Right cardiac atrium (tissue), 5 donors: Measurements from ENCODE around the gene BCO2. TPM values are rescaled to one million over a fixed set of nuclear protein-coding genes. Genes with fewer than 3 reads are reported as not detected.
"Not testable (repeated sequence)": the region's sequence is repeated elsewhere in the genome, so short reads cannot be mapped to it uniquely, and the experiment has no call there.

Experiments used
- ATAC-seq, 2 donors: fragments of 200-7000 bp; cut with Tn5 transposase; one replicate each; pipeline versions ENCODE4 v1.8.0 to v1.9.1; 2020; ENCODE audit warnings: moderate library complexity in 2 of 2, mild to moderate bottlenecking in 1 of 2
- DNase-seq, 3 donors: peaks; one replicate each; pipeline ENCODE4 v3.0.0-alpha.2; 2020
- H3K27ac ChIP-seq: one replicate; pipeline ENCODE4 v1.5.1; 2013; ENCODE audit warnings: mild to moderate bottlenecking, low read length, control low read depth, moderate library complexity
- H3K27me3 ChIP-seq: one replicate; pipeline ENCODE4 v1.6.1; 2013; ENCODE audit not compliant: control insufficient read depth, insufficient read depth
- H3K4me1 ChIP-seq: one replicate; pipeline ENCODE4 v1.6.1; 2013; ENCODE audit warnings: low read length; ENCODE audit not compliant: control insufficient read depth, insufficient read depth
- H3K4me3 ChIP-seq: one replicate; pipeline ENCODE4 v1.5.1; 2013; ENCODE audit warnings: low read length, control low read depth
- H3K9me3 ChIP-seq: one replicate; pipeline ENCODE4 v1.6.1; 2013; ENCODE audit warnings: low read length; ENCODE audit not compliant: control insufficient read depth
- WGBS: extraction: QIAGEN DNeasy Blood & Tissue Kit; methylation state at CpG from one replicate; pipeline ENCODE4 v1.1.7; 2013; 5-methylcytosine and 5-hydroxymethylcytosine counted together
- intact Hi-C, 4 donors: fragments of 100-400 bp; cut with DNase I; formaldehyde crosslinking; loops; one replicate each; pipeline versions ENCODE4 v1.11.0 to v1.14.0; 2022 to 2023
- polyA plus RNA-seq: library from polyadenylated mRNA; stranded (reverse); fragments of 200-250 nt; gene quantifications from one replicate; pipeline ENCODE4 v1.2.3, GENCODE V29; 2013
- total RNA-seq, 4 donors: library from RNA; stranded (reverse); fragmentation: NEBNext Ultra II Directional; extraction: Animal tissue kit (Norgen Biotek cat#: 25700); gene quantifications; one replicate each; pipeline ENCODE4 v1.2.1, GENCODE V29; 2021
- donor health status: healthy with polysubstance abuse.
- donor health status: DM: no; HTN: yes; CAD: no.
- donor health status: DM: no; HTN: no; CAD: no.
- donor health status: DM: no; HTN: yes; CAD: no; lungs with severe emphysema.
- donor health status: DM: yes; HTN: yes; CAD: no.

BCO2 gene
- total and polyA plus RNA-seq, 5 donors, result 70.8 to 147 (median 85.6) TPM

DNA sequence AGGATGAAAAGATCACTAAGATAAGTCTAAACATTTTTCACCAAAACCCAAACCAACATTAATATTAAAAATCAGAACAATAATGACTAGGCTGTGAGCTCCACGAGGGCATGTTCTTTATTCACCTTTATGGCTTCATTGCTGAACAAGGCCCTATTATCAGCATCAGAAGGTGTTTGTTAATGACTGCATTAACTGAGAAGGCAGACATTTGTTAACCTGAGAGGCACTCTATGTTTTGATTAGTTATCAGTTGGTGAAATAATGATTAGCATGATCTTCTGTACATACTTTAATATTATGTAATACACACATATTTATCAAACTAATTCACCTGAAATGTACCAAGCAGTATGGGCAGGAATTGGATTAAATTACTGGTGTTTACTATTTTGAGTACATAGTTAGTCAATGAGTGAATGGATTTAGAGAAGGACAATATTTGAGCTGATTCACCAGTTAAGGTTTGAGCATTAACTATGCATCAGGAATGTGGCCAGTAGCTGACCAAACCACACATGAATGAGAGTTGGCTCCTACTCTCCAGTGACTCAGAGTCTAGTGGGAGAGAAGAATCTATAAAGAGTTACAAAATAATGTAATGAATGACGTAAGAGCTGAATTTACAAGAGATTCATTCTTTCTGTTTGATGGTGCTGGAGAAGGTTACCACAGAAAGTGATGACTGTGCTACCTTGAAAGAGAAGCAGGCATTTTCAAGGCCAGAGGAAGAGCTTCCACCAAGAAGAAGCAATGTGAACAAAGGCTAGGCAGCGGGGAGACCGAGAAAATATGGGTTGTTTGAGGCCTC, 18.2 kb upstream of the BCO2 start:
- Histone ChIP-seq H3K27me3 (no peaks in the 10 kb centered on the region), H3K4me1 (peaks cover 2% of the 10 kb centered on the region), H3K9me3 (no peaks in the 10 kb centered on the region), H3K4me3 (no peak overlapping the region), H3K27ac (no peak overlapping the region)
- WGBS, result 80% methylated on average over 4 of the region's 4 CpGs
- ATAC-seq, result peak; percentile 70 to 83
- no peak for DNase-seq
- intact Hi-C loops, result no loop called here

DNA sequence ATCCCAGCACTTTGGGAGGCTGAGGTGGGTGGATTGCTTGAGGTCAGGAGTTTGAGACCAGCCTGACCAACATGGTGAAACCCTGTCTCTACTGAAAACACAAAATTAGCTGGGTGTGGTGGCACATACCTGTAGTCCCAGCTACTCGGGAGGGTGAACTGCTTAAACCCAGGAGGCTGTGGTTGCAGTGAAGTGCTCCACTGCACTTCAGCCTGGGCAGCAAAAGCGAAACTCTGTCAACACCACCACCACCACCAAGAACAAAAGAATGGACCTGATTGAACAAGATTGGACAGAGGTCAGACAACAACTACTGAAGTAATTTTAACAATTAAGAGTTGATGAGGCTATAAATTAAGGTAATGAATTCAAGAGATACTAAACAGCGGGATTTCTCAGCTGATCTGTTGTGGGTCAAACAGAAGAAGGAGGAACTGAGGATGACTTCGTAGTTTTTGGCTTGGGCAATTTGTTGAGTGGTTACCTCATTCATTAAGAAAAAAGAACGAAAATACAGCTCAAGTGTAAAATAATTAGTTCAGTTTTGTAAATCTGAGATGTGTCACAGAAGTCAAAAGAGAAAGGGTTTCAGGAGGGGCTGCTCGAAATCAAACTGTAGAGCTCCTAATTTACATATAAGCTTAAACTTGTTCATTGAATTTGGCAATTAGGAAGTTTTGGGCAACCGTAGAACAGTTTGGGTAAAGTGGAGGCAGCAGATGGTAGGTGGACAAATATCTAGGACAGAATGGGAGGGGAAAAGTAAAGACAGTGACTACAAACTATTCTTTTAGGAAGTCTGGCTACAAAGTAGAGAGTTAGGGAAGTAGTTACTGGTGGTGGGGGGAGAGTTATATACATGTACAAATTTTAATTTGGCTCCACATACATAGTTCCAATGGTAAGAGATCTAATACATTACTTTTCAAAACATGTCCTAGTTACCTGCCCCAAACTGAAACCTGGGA, 15.9 kb upstream of the BCO2 start:
- no peak overlapping the region for H3K4me3 ChIP-seq
- no peaks in the 10 kb centered on the region for H3K27me3 ChIP-seq
- peaks cover 2% of the 10 kb centered on the region for H3K4me1 ChIP-seq
- no peak overlapping the region for H3K27ac ChIP-seq
- no peak for DNase-seq
- WGBS, result 79% methylated on average over 7 of the region's 7 CpGs
- ATAC-seq, result no peak
- no peaks in the 10 kb centered on the region for H3K9me3 ChIP-seq
- intact Hi-C loops, result no loop called here

- Histone ChIP-seq H3K4me1 (peaks cover 2% of the 10 kb centered on the region), H3K27ac (no peak overlapping the region), H3K4me3 (no peak overlapping the region), H3K9me3 (no peaks in the 10 kb centered on the region), H3K27me3 (no peaks in the 10 kb centered on the region)
- ATAC-seq (no peak), DNase-seq (no peak)
- intact Hi-C loops, result no loop called here
- 47% methylated on average over 2 of the region's 2 CpGs for WGBS
These were observed 15.0 kb upstream of the BCO2 start for GRCh38 chr11:112160091-112160848.

- Histone ChIP-seq H3K4me1 (peaks cover 2% of the 10 kb centered on the region), H3K4me3 (no peak overlapping the region), H3K9me3 (no peaks in the 10 kb centered on the region), H3K27me3 (no peaks in the 10 kb centered on the region), H3K27ac (no peak overlapping the region)
- DNase-seq (no peak), ATAC-seq (no peak)
- 66% methylated on average over 1 of the region's 1 CpG for WGBS
- intact Hi-C loops, result no loop called here
These were observed 14.3 kb upstream of the BCO2 start for GRCh38 chr11:112161012-112161411.

GRCh38 chr11:112162200-112162599, 13.1 kb upstream of the BCO2 start:
- H3K4me1 ChIP-seq, H3K4me3 ChIP-seq, H3K9me3 ChIP-seq, intact Hi-C loops, ATAC-seq, H3K27me3 ChIP-seq, H3K27ac ChIP-seq, DNase-seq: not testable (repeated sequence)
- 97% methylated on average over 1 of the region's 1 CpG for WGBS

DNA sequence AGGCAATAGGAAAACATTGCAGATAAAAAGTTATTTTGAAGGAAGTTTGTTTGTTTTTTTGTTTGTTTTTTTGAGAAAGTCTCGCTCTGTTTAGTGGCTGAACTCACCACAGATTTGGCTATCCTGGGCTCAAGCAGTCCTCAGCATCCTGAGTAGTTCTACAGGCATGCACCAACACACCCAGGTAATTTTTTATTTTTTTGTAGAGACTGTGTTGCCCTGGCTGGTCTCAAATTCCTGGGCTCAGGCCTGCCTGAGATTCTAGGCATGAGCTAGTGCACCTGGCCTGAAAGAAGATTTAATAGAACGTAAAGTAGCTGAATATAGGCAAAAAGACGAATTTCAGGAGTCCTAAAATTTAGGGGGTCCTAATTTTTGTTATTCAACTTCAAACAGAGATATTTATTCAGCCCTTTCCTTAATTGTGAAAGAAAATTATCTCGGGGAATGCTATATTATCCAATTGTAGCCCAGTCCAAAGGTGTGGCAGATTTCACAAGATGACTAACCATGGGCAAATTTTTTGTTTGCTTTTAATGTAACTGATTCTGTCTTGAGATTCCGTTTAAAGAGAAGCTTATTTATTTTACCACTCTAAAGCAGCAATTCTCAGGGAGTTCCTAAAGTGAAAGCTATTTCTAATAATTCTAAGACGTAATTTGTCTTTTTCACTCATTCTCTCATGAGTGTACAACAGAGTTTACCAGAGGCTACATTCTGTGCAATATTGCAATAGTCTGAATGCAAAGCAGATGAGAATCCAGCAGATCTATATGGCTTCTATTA, 12.4 kb upstream of the BCO2 start:
- WGBS, result 86% methylated on average over 6 of the region's 6 CpGs
- Histone ChIP-seq H3K9me3 (no peaks in the 10 kb centered on the region), H3K4me1 (no peaks in the 10 kb centered on the region), H3K27ac (no peak overlapping the region), H3K27me3 (no peaks in the 10 kb centered on the region), H3K4me3 (no peak overlapping the region)
- ATAC-seq, result no peak
- no peak for DNase-seq
- intact Hi-C loops, result no loop called here

DNA sequence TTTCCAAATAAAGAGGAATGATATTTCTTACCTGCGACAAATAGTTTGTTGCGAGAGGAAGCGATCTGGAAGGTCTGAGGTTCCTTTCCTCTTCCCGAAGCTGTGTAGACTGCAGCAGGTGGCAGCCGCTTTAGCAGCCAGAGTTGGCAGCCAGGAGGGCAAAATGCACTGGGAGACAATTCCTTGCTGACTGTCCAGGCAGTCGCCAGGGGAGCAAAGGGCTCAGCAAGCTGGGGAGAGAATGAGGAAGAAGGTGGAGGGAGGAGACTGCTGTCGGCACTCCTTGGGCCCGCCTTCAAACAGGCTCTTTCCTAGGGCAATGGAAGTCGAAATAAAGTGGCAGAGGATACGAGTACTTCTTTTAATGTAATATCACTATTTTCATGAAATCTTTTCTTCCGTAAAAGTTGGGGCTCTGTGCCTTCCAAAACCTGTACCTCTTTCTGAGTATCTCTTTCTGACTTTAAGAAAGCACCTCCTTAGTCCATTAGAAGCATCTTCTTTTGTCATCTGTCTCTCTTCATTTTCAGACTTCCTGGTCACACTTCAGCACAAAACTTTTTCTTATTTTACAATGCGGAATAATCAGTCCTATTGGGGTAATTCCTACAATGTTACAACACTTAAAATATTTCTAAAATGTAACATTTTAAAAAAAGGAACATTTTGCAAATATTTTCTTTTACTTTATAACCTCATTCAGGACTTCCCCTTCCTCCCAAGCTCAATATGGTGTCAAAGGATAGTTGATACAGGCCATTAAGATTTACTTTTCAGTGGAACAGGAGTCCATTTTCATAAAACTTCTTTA, 11.2 kb upstream of the BCO2 start, which contains the start of gene IL18:
Gene IL18, minus strand, starts transcription at position 220 of the 811 bp plus-strand sequence. CDS start 9,041 bp downstream, outside the sequence.
- 61% methylated on average over 12 of the region's 12 CpGs for WGBS
- no peaks in the 10 kb centered on the region for H3K9me3 ChIP-seq
- ATAC-seq (peak; percentile 61 to 77), DNase-seq (peak; percentile 25 to 62 (median 53))
- intact Hi-C loops, result no loop called here
- H3K4me1 ChIP-seq, result no peaks in the 10 kb centered on the region
- H3K4me3 ChIP-seq, result no peak within 1 kb of the TSS
- H3K27ac ChIP-seq, result no peak within 1 kb of the TSS
- no peaks in the 10 kb centered on the region for H3K27me3 ChIP-seq

DNA sequence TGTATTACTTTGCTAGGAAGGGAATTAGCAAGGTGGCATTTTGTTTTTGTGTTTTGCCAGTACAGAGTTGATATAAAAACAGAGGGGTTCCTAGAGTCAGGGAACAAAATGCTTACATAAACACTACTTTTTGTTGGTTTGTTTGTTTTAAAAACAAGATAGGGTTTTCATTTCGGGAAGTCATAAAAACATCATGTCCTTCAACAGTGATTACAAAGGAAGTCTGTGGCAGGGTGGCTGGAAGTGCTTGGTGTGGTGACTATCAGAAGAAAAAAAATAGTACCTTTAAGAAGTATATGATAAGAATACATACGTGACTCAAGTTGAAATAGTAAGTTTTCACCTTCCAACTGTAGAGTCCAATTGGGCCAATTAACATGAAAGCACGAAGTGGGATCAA, 10.3 kb upstream of the BCO2 start:
- Histone ChIP-seq H3K9me3 (no peaks in the 10 kb centered on the region), H3K4me3 (no peak overlapping the region), H3K27ac (no peak overlapping the region), H3K4me1 (no peaks in the 10 kb centered on the region), H3K27me3 (no peaks in the 10 kb centered on the region)
- WGBS, result 47% methylated on average over 3 of the region's 3 CpGs
- ATAC-seq, result no peak
- intact Hi-C loops, result no loop called here
- no peak for DNase-seq

DNA sequence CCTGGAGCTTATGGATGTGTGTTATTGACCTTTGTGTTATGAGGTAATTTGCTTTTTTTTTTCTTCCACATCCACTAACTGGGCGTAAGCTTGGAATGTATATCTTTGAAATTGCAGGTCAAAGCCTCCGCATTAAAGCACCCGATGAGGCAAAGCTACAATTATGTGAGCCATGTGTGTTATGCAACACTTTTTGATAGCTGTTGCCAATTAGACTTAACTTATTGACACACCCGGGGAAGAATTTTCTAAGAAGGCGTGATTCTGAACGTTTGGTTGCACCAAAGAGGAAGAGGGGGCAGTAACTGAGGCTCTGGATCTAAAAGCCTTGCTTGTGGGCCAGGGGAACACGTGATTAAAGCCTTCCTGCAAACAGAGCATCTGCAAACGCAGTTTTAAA, 8.8 kb upstream of the BCO2 start:
- H3K4me1 ChIP-seq, result no peaks in the 10 kb centered on the region
- no peaks in the 10 kb centered on the region for H3K27me3 ChIP-seq
- intact Hi-C loops, result no loop called here
- no peaks in the 10 kb centered on the region for H3K9me3 ChIP-seq
- no peak overlapping the region for H3K27ac ChIP-seq
- ATAC-seq (no peak), DNase-seq (no peak)
- no peak overlapping the region for H3K4me3 ChIP-seq
- 60% methylated on average over 8 of the region's 8 CpGs for WGBS
